ENCODE results near the gene CDK13.
"Not testable (repeated sequence)": the region's sequence is repeated elsewhere in the genome, so short reads cannot be mapped to it uniquely, and the experiment has no call there.

CDK13 gene

GRCh38 chr7:40098810-40099209, 148.8 kb downstream of the CDK13 start:
- no peak for DNase-seq (ENCODE audit: low spot score)

GRCh38 chr7:40099837-40100236, 149.8 kb downstream of the CDK13 start:
- no peak for DNase-seq (ENCODE audit: low spot score)

- DNase-seq (ENCODE audit: low spot score) = no peak
These were observed 151.1 kb downstream of the CDK13 start for GRCh38 chr7:40101201-40101600.

DNA sequence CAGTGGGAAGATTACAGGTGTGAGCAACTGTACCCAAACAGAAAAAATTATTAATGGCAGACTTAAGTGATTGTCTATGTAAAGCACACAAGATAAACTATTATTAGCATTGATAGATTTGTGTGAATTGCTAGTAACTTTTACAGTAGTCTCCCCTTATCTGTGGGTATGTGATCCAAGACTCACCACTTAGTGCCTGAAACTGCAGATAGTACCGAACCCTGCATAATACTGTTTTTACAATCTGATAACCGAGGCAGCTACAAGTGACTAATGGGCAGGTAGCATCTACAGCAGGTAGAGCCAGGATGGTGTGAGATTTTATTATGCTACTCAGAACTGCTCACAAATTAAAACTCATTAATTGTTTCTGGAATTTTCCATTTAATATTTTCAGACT, 152.8 kb downstream of the CDK13 start:
- DNase-seq (ENCODE audit: low spot score) = no peak

DNA sequence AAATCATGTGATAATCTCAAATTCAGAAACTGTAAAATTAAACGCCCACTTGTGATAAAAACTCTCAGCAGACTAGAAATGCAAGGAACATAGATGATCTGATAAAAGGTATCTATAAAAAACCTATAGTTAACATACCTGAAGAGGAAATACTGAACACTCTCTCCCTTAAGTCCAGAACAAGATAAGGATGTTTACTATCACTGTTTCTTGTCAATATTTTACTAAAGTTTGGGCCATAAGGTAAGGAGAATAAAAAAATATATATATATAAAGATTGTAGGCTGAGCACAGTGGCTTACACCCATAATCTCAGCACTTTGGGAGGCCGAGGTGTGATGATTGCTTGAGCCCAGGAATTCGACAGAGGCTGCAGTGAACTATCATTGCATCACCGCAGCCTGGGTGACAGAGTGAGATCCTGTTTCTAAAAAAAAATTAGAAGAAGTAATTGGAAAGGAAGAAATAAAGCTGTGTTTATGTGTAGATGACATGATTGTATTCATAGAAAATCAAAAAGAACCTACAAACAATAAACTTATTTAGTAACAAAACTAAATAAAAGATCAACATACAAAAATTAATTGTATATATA, 155.9 kb downstream of the CDK13 start:
- DNase-seq (ENCODE audit: low spot score) = no peak

GRCh38 chr7:40115936-40116335, 165.9 kb downstream of the CDK13 start:
- peak; percentile 47 for DNase-seq (ENCODE audit: low spot score)

GRCh38 chr7:40117199-40117598, 167.1 kb downstream of the CDK13 start:
- DNase-seq (ENCODE audit: low spot score) = peak; percentile 33

DNA sequence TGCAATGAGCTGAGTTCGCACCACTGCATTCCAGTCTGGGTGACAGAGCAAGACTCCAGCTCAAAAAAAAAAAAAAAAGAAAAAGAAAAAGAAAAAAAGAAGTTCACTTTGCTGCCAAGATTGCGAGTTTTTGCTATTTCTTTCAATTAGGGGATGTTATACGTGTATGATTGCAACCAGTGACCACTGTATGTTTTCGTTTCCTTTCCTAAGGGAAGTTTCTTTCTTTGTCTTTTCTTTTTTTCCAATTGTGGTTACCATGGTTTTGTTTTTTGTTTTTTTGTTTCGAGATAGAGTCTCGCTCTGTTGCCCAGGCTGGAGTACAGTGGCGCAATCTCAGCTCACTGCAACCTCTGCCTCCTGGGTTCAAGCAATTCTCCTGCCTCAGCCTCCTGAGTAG, 168.1 kb downstream of the CDK13 start:
- DNase-seq (ENCODE audit: low spot score) = not testable (repeated sequence)

- no peak for DNase-seq (ENCODE audit: low spot score)
These were observed 170.0 kb downstream of the CDK13 start for GRCh38 chr7:40120020-40120419.

DNA sequence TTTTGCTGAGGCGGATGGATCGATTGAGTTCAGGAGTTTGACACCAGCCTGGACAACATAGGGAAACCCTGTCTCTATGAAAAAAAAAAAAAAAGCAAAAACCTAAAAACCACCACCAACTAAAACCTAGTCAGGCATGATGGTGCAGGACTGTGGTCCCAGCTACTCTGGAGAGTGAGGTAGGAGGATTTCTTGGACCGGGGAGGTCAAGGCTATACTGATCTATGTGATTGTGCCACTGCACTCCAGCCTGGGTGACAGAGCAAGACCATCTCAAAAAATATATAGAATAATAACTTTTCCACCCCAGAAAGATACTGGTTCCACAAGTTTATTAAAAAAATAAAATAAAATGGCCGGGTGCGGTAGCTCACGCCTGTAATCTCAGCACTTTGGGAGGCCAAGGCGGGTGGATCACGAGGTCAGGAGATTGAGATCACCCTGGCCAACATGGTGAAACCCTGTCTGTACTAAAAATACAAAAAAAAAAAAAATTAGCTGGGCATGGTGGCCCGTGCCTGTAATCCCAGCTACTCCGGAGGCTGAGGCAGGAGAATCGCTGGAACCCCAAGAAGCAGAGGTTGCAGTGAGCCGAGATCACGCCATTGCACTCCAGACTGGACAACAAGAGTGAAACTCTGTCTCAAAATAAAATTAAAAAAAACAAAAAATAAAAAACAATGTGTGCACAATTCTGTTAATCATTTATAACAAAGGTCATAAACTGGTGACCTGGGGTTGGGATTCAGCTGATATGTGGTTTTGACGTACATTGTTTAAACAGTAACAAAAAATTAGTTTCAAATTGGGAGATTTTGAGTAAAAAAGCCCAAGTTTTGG, 172.3 kb downstream of the CDK13 start:
- not testable (repeated sequence) for DNase-seq (ENCODE audit: low spot score)

DNA sequence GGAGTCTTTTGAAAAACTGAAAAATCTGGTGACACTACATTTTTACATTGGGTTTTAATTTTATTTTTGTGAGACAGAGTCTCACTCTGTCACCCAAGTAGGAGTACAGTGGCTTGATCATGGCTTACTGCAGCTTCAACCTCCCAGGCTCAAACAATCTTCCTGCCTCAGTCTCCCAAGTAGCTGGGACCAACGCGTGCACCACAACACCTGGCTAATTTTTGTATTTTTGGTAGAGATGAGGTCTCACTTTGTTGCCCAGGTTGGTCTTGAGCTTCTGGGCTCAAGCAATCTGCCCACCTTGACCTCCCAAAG, 172.8 kb downstream of the CDK13 start:
- no peak for DNase-seq (ENCODE audit: low spot score)

DNA sequence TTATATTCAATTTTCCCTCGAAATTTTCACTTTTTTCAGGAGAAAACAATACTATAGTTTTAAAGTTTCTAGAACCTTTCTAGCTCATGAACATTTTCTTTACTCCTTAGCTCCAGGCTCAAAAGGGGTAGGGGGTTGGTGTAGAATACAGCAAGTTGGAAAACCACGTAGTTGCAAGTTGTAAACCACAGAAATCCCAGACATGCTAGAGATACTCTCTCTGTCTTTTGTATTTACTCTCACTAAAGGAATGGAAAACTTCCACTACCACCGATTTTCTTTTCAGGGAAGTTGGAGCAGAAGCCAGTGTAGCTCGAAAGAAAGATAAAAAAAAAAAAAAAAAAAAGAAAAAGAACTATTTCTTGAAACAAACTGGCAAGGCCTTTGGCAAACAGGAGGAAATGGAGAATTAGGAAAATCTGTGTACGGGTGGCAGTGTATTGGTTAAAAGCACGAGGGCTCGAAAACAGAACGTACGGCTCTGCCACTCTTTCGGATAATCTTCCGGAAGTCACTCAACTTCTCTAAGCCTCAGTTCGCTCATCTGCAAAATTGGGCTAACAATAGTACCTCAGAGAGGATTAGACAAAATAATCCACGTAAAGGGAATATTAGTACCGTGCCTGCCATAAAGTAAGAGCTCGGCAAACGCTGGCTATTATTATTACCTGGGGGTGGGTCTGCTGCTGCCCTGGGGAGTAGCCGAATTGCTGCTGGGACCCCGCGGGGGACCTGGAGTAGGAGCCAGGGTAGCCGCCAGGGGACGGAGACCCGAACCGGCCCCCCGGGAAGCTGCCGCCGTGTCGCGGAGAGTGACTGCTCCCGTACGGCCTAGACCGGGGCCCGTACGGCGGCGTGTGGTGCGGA, 183.7 kb downstream of the CDK13 start:
- peak; percentile 25 for DNase-seq (ENCODE audit: low spot score)

DNA sequence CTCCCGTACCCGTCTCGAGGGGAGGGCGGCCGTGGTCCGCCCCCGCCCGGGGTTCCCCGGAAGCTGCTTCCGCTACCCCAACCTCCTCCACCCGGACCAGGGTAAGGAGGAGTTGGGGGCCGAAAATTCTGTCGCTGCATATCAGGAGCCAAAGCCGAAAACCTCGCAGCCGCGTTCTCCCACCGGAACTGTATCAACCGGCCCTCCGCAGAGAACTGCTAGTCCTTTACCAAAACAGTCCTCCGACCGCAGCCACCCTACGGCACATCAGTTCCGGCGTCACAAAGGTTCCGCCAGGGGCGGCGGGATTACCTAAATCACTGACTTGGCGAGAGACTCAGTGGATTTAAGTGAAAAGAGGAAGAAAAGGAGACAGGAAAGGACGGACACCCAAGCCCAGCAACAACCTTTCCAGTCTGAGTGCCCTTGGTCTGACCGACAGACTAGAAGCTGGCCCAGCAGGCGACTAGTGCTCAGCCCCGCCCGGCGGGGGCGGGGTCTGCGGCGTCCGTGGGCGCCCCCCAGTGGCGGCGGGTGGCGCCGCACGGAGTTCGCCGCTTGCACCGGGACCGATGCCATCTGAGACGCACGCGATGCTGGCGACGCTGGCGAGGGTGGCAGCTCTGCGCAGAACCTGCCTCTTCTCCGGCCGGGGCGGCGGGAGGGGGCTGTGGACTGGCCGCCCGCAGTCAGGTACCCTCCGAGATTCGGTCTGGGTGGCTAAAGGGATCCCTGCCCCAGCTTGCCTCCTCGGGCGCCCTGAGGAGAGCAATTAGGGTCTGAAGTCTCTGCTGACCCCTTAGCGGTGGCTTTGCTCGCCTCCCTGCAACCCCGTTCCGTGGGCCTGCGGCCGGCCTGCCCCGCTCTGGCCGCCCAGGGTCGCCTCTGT, 184.6 kb downstream of the CDK13 start, which contains the start of the genes MPLKIP and SUGCT:
MPLKIP (minus strand) TSS at position 195 of the 889 bp plus-strand sequence; CDS start at position 140, 55 bp downstream.
SUGCT (plus strand) TSS at position 578 of the 889 bp plus-strand sequence.
- peak; percentile 87 for DNase-seq (ENCODE audit: low spot score)

DNA sequence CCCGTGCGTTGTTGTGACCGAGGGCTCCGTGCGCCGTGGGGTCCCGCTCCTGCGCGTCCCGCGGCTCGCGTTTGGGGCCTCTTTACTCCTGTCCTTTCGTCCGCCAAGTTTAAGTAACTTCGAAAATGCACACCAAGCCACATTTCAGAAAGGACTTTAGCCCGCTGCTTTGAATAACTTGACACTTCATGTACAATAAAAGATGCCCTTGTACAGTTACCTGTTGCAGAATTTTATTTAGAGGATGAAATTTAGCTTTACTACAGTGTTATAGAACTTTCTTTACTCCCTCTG, 185.2 kb downstream of the CDK13 start:
- no peak for DNase-seq (ENCODE audit: low spot score)

DNA sequence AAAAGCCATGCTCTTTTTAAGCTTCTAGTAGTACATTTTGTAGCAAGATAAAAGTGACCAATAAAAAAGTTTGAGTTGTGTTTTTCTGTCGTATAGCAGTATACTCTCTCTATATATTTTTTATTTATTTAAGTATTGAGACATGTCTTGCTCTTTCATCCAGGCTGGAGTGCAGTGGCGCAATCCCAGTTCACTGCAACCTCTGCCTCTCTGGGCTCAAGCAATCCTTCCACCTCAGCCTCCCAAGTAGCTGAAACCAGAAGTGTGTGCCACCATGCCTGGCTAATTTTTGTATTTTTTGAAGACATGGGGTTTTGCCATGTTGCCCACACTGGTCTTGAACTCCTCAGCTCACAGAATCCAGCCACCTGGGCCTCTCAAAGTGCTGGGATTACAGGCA, 187.5 kb downstream of the CDK13 start:
- DNase-seq (ENCODE audit: low spot score) = no peak

- no peak for DNase-seq (ENCODE audit: low spot score)
These were observed 188.9 kb downstream of the CDK13 start for GRCh38 chr7:40138973-40139372.

- not testable (repeated sequence) for DNase-seq (ENCODE audit: low spot score)
These were observed 189.8 kb downstream of the CDK13 start for GRCh38 chr7:40139891-40140290.

- DNase-seq (ENCODE audit: low spot score) = peak; percentile 83
These were observed 191.9 kb downstream of the CDK13 start for GRCh38 chr7:40141916-40142315.

DNA sequence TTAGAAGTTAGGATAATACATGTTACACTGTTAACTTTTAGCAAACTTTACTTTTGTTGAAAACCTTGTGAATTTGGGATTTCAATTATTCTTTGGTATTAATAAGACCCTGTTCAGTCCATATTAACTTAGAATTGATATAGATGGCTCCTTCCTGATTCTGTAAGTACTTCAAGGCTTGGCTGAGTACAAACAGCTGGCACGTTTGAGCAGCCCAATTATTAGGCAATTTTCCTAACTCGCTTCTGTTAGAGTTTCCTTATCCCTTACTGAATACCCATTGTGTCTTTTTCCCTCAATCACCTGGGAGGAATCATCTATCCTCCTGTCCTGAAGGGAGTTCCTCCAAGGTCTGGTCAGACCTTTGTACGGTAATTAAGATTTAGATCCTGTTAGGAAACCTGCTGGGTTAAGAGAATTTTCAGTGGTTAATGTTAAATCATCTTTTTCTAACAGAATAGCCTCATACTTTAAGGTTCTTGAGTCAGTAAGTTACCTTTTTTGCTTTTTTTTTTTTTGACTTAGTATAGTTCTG, 195.6 kb downstream of the CDK13 start:
- DNase-seq (ENCODE audit: low spot score) = not testable (repeated sequence)

GRCh38 chr7:40147371-40148246, 197.6 kb downstream of the CDK13 start:
- DNase-seq (ENCODE audit: low spot score) = no peak

DNA sequence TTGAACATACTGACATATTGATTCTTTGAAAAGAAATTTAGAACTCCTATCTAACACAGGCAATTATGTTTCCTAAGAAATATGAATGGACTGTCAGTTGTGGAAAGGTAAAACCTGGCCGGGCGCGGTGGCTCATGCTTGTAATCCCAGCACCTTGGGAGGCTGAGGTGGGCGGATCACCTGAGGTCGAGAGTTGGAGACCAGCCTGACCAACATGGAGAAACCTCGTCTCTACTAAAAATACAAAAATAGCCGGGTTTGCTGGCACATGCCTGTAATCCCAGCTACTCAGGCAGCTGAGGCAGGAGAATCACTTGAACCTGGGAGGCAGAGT, 198.2 kb downstream of the CDK13 start:
- DNase-seq (ENCODE audit: low spot score) = not testable (repeated sequence)

Data from kidney tubule cell (primary cell).